ENCODE data around the gene TUG1. TPM values are rescaled to one million over a fixed set of nuclear protein-coding genes. Genes with fewer than 3 reads are reported as not detected.

Gene TUG1
- total and polyA plus RNA-seq, 3 experiments from 2014 or later, result 21.3 to 49.9 (median 46.6) TPM

DNA sequence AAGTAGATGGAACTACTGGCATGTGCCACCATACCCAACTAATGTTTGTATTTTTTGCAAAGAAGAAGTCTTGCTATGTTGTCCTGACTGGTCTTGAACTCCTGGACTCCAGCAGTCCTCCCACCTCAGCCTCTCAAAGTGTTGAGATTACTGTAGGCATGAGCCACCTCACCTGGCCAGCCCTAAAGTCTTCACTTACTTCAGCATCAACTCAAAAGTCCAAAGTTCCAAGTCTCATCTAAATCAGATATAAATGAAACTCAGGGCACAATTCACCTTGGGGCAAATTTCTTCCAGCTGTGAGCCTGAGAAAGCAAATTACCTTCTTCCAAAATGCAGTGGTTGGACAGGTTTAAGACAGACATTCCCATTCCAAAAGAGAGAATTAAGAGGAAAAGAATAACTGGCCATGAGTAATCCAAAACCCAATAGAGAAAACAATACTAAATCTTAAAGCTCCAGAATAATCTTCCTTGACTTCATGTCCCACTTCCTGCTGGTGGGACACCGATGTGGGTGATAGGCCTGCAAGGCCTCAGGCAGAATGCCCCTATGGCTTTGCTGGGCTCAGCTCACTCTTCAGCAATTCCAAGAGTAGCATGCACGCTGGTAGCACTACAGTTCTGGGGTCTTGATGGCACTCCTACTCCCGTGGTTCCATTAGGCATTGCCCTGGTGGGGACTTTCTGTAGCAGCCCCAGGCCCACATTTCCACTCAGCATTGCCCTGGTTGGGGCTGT, 50.3 kb downstream of the TUG1 start:
- no peak for DNase-seq
- H3K9me3 ChIP-seq (ENCODE audit: low read length), result no peaks in the 10 kb centered on the region
- no peaks in the 10 kb centered on the region for H3K27me3 ChIP-seq (ENCODE audit: insufficient read depth, low read length, poor library complexity, severe bottlenecking)
- Mint-ChIP-seq H3K4me1 (no peaks in the 10 kb centered on the region), H3K27ac (peak overlapping the region in 1 of 8 donors; percentile 56), H3K36me3 (no peaks in the 10 kb centered on the region), H3K27me3 (peaks cover 5 to 8% of the 10 kb centered on the region in 2 donors), H3K4me3 (no peak overlapping the region), H3K9me3 (no peaks in the 10 kb centered on the region)
- no peaks in the 10 kb centered on the region for H3K36me3 ChIP-seq (ENCODE audit: insufficient read depth, low read length)
- H3K27ac ChIP-seq (ENCODE audit: low read depth, low read length), result no peak overlapping the region
- no peak overlapping the region for H3K4me3 ChIP-seq (ENCODE audit: low read length)
- no peaks in the 10 kb centered on the region for H3K4me1 ChIP-seq (ENCODE audit: insufficient read depth, low read length)
- ChIA-PET POLR2A (no interaction called here), CTCF (no interaction called here)

- H3K27ac Mint-ChIP-seq, result peak overlapping the region in 1 of 8 donors; percentile 63
- POLR2A ChIA-PET, result no interaction called here
- H3K36me3 Mint-ChIP-seq, result no peaks in the 10 kb centered on the region
- Histone ChIP-seq H3K36me3 (ENCODE audit: insufficient read depth, low read length) (no peaks in the 10 kb centered on the region), H3K27ac (ENCODE audit: low read depth, low read length) (no peak overlapping the region), H3K4me3 (ENCODE audit: low read length) (no peak overlapping the region), H3K9me3 (ENCODE audit: low read length) (no peaks in the 10 kb centered on the region), H3K4me1 (ENCODE audit: insufficient read depth, low read length) (no peaks in the 10 kb centered on the region), H3K27me3 (ENCODE audit: insufficient read depth, low read length, poor library complexity, severe bottlenecking) (no peaks in the 10 kb centered on the region)
- H3K4me3 Mint-ChIP-seq, result no peak overlapping the region
- H3K4me1 Mint-ChIP-seq, result no peaks in the 10 kb centered on the region
- H3K27me3 Mint-ChIP-seq, result peaks cover 4 to 5% of the 10 kb centered on the region in 2 donors
- no peaks in the 10 kb centered on the region for H3K9me3 Mint-ChIP-seq
- no peak for DNase-seq
- CTCF ChIA-PET, result no interaction called here
Measured at GRCh38 chr22:31020334-31020733, 51.3 kb downstream of the TUG1 start.

GRCh38 chr22:31022516-31022915, 53.5 kb downstream of the TUG1 start:
- H3K4me1 Mint-ChIP-seq, result no peaks in the 10 kb centered on the region
- Histone ChIP-seq H3K36me3 (ENCODE audit: insufficient read depth, low read length) (no peaks in the 10 kb centered on the region), H3K27ac (ENCODE audit: low read depth, low read length) (no peak overlapping the region), H3K4me1 (ENCODE audit: insufficient read depth, low read length) (no peaks in the 10 kb centered on the region), H3K4me3 (ENCODE audit: low read length) (no peak overlapping the region), H3K27me3 (ENCODE audit: insufficient read depth, low read length, poor library complexity, severe bottlenecking) (no peaks in the 10 kb centered on the region), H3K9me3 (ENCODE audit: low read length) (no peaks in the 10 kb centered on the region)
- peak overlapping the region in 1 of 8 donors; percentile 40 for H3K27ac Mint-ChIP-seq
- H3K27me3 Mint-ChIP-seq, result peaks cover 0 to 2% of the 10 kb centered on the region in 2 donors
- no peak for DNase-seq
- ChIA-PET POLR2A (no interaction called here), CTCF (no interaction called here)
- no peaks in the 10 kb centered on the region for H3K9me3 Mint-ChIP-seq
- H3K36me3 Mint-ChIP-seq, result no peaks in the 10 kb centered on the region
- no peak overlapping the region for H3K4me3 Mint-ChIP-seq

Other genes starting within 250 kb of the TUG1 start
- 10 to 100 TPM; 28.7 to 29.9 TPM for gene MORC2, start 491 bp upstream of the TUG1 start, total RNA-seq
- 13.0 TPM for gene MORC2, start 491 bp upstream of the TUG1 start, polyA plus RNA-seq
- gene SMTN, start 112.1 kb downstream of the TUG1 start, total RNA-seq, result 10 to 100 TPM; 13.2 to 14.7 TPM
- gene SMTN, start 112.1 kb downstream of the TUG1 start, polyA plus RNA-seq, result 0.98 TPM
- gene SELENOM, start 138.3 kb downstream of the TUG1 start, total RNA-seq, result 10 to 100 TPM; 14.6 to 15.4 TPM
- gene SELENOM, start 138.3 kb downstream of the TUG1 start, polyA plus RNA-seq, result 138 TPM
- under 1 TPM in 1 of 2 experiments, not detected in 1; 0.22 TPM for gene INPP5J, start 153.7 kb downstream of the TUG1 start, total RNA-seq
- not detected for gene INPP5J, start 153.7 kb downstream of the TUG1 start, polyA plus RNA-seq
- not detected for gene PLA2G3, start 171.2 kb downstream of the TUG1 start, total RNA-seq
- gene PLA2G3, start 171.2 kb downstream of the TUG1 start, polyA plus RNA-seq, result not detected
- gene RNF185, start 190.9 kb downstream of the TUG1 start, total RNA-seq, result 10 to 100 TPM; 28.1 to 30.5 TPM
- gene RNF185, start 190.9 kb downstream of the TUG1 start, polyA plus RNA-seq, result 23.7 TPM
- 10 to 100 TPM; 25.1 to 27.7 TPM for gene LIMK2, start 243.0 kb downstream of the TUG1 start, total RNA-seq
- 19.0 TPM for gene LIMK2, start 243.0 kb downstream of the TUG1 start, polyA plus RNA-seq